OCI-LY7 (cell line): ENCODE measurements around the gene RASAL2. TPM values are rescaled to one million over a fixed set of nuclear protein-coding genes. Genes with fewer than 3 reads are reported as not detected.

Experiments used
- BruUV-seq: library from RNA; stranded (reverse); fragments of 400-500 nt; replicated peaks from 2 replicates; lab custom pipeline; 2021; lab: Mats Ljungman, UMichigan
- CTCF ChIA-PET: fragments of 300-600 bp; sonication (Branson Sonifier 250); formaldehyde crosslinking; loops from one replicate; lab custom pipeline; 2022; ENCODE audit warnings: antibody characterized with exemption; ENCODE audit not compliant: unreplicated experiment; lab: Charles Lee
- POLR2A ChIA-PET: fragments of 300-600 bp; sonication (Branson Sonifier 250); formaldehyde crosslinking; loops from one replicate; lab custom pipeline; 2022; ENCODE audit warnings: antibody characterized with exemption; lab: Charles Lee
- DNase-seq: peaks from one replicate; pipeline ENCODE4 v3.0.0-alpha.2; 2015; ENCODE audit warnings: low spot score
- H2AFZ ChIP-seq: fragments of 200-600 bp; sonication (generic), shearing (Covaris generic); 2 replicates; pipeline ENCODE4 v1.6.1; 2014; ENCODE audit warnings: mild to moderate bottlenecking, antibody characterized with exemption, low read length, moderate library complexity
- H3K27ac ChIP-seq: fragments of 200-600 bp; sonication (generic); 2 replicates; pipeline ENCODE4 v1.5.1; 2014; ENCODE audit warnings: mixed run types, low read depth, mild to moderate bottlenecking, moderate library complexity, low read length, inconsistent platforms; ENCODE audit not compliant: poor library complexity, severe bottlenecking
- H3K36me3 ChIP-seq: fragments of 200-600 bp; sonication (generic); 2 replicates; pipeline ENCODE4 v1.6.1; 2014; ENCODE audit warnings: mild to moderate bottlenecking, antibody characterized with exemption, low read length, moderate library complexity, mixed read lengths; ENCODE audit not compliant: insufficient read depth
- H3K4me1 ChIP-seq: fragments of 200-600 bp; sonication (generic); 2 replicates; pipeline ENCODE4 v1.5.1; 2014; ENCODE audit warnings: mild to moderate bottlenecking, low read length; ENCODE audit not compliant: insufficient read depth, poor library complexity, severe bottlenecking
- H3K4me2 ChIP-seq: fragments of 200-600 bp; sonication (generic); 2 replicates; pipeline ENCODE4 v1.6.1; 2014; ENCODE audit warnings: mild to moderate bottlenecking, low read length
- H3K4me3 ChIP-seq: fragments of 200-600 bp; sonication (generic); 2 replicates; pipeline ENCODE4 v1.5.1; 2014; ENCODE audit warnings: mild to moderate bottlenecking, low read depth, low read length; ENCODE audit not compliant: poor library complexity, severe bottlenecking
- H3K79me2 ChIP-seq: fragments of 200-600 bp; sonication (generic); 2 replicates; pipeline ENCODE4 v1.6.1; 2016; ENCODE audit warnings: low read depth, mild to moderate bottlenecking, low read length, moderate library complexity, mixed read lengths; ENCODE audit not compliant: insufficient read depth
- H3K9me2 ChIP-seq: fragments of 200-600 bp; sonication (generic); 2 replicates; pipeline ENCODE4 v1.6.1; 2016; ENCODE audit warnings: mild to moderate bottlenecking, low read length, mixed read lengths; ENCODE audit not compliant: insufficient read depth
- H3K9me3 ChIP-seq: fragments of 200-600 bp; sonication (generic); 2 replicates; pipeline ENCODE4 v1.6.1; 2014; ENCODE audit warnings: mild to moderate bottlenecking, mixed run types, low read length, mixed read lengths
- H4K20me1 ChIP-seq: fragments of 200-600 bp; sonication (generic); 2 replicates; pipeline ENCODE4 v1.6.1; 2014; ENCODE audit warnings: mild to moderate bottlenecking, antibody characterized with exemption, low read length, moderate library complexity, mixed read lengths; ENCODE audit not compliant: insufficient read depth
- CTCF ChIP-seq: fragments of 200-600 bp; sonication (generic); conservative IDR thresholded peaks from 2 replicates; pipeline ENCODE4 v1.5.1; 2014; ENCODE audit warnings: mild to moderate bottlenecking, antibody characterized with exemption, low read length, moderate library complexity, mixed read lengths
- EZH2phosphoT487 ChIP-seq: fragments of 200-600 bp; sonication (generic); IDR thresholded peaks from 2 replicates; pipeline ENCODE4 v1.6.1; 2018; ENCODE audit warnings: low read depth, borderline replicate concordance, mild to moderate bottlenecking, mixed run types, antibody characterized with exemption, low read length, moderate library complexity, mixed read lengths
- intact Hi-C: fragments of 100-400 bp; cut with micrococcal nuclease; formaldehyde crosslinking; loops from one replicate; pipeline ENCODE4 v1.10.0; 2022; ENCODE audit not compliant: unreplicated experiment
- total RNA-seq, 2 experiments: library from RNA; depleted of rRNA in 1 of 2; stranded (reverse); fragments of >200 nt in 1 of 2; shearing (Covaris generic) in 1 of 2; gene quantifications; 2 replicates each; pipeline ENCODE4 v1.2.3, GENCODE V29; 2014 to 2022

RASAL2 gene
- total RNA-seq, 2 experiments from 2014 or later: 0.09 to 0.27 TPM

GRCh38 chr1:178055093-178055492 lies 38.8 kb upstream of the RASAL2 start:
- intact Hi-C loops: loop anchor here (10.0 kb wide), 1 partner anchor 130 kb away; no protein-coding TSS in a partner anchor
- H2AFZ ChIP-seq: no peak overlapping the region
- H3K79me2 ChIP-seq: no peaks in the 10 kb centered on the region
- H3K36me3 ChIP-seq: no peaks in the 10 kb centered on the region
- H3K4me2 ChIP-seq: no peak overlapping the region
- no peaks in the 10 kb centered on the region for H3K9me3 ChIP-seq
- no peaks in the 10 kb centered on the region for H3K9me2 ChIP-seq
- peak; percentile 4 for DNase-seq
- no peak overlapping the region for H3K4me3 ChIP-seq
- ChIA-PET CTCF (no interaction called here), POLR2A (no interaction called here)
- H3K27ac ChIP-seq: no peak overlapping the region
- no peaks in the 10 kb centered on the region for H4K20me1 ChIP-seq
- H3K4me1 ChIP-seq: no peaks in the 10 kb centered on the region
- TF ChIP-seq CTCF (peak; percentile 65), EZH2phosphoT487 (no peak)
- BruUV-seq: no TSS peak

GRCh38 chr1:178055779-178056471 lies 38.0 kb upstream of the RASAL2 start:
- POLR2A ChIA-PET: no interaction called here

More at GRCh38 chr1:178055779-178056471, 38.0 kb upstream of the RASAL2 start:
- Histone ChIP-seq H3K27ac (no peak overlapping the region), H3K4me3 (no peak overlapping the region), H4K20me1 (no peaks in the 10 kb centered on the region), H3K36me3 (no peaks in the 10 kb centered on the region), H3K4me2 (no peak overlapping the region), H2AFZ (0 out of 2 replicates have a peak overlapping the region, but pooled peaks have one; percentile 29), H3K79me2 (no peaks in the 10 kb centered on the region), H3K4me1 (no peaks in the 10 kb centered on the region), H3K9me2 (no peaks in the 10 kb centered on the region), H3K9me3 (no peaks in the 10 kb centered on the region)
- 0 out of 2 replicates have a peak, but pooled peaks have one; percentile 11 for TF ChIP-seq CTCF
- no peak for TF ChIP-seq EZH2phosphoT487
- CTCF ChIA-PET: no interaction called here
- BruUV-seq: no TSS peak
- peak; percentile 3 for DNase-seq
- intact Hi-C loops: loop anchor here (10.0 kb wide), 1 partner anchor 129 kb away; no protein-coding TSS in a partner anchor
